GM12864 (cell line): ENCODE measurements around the gene ACCSL.

Experiments
- DNase-seq: peaks from one replicate; pipeline ENCODE4 v3.0.0-alpha.2; 2011; ENCODE audit warnings: low read depth
- H3K4me3 ChIP-seq: 2 replicates; pipeline ENCODE4 v1.5.1; 2011; ENCODE audit warnings: mild to moderate bottlenecking, low read depth, low read length, control low read depth
- CTCF ChIP-seq: IDR thresholded peaks from 2 replicates; pipeline ENCODE4 v1.5.1; 2011; ENCODE audit warnings: low read depth, mild to moderate bottlenecking, moderate library complexity, low read length, control low read depth, inconsistent platforms; ENCODE audit errors: missing control alignments

Gene ACCSL

GRCh38 chr11:44010789-44011251 is 37.0 kb upstream of the ACCSL start:
- DNase-seq, result no peak
- TF ChIP-seq CTCF, result no peak
- no peak overlapping the region for H3K4me3 ChIP-seq

GRCh38 chr11:44011797-44012196 is 36.0 kb upstream of the ACCSL start:
- no peak for TF ChIP-seq CTCF
- no peak overlapping the region for H3K4me3 ChIP-seq
- DNase-seq, result no peak

- H3K4me3 ChIP-seq, result no peak overlapping the region
- no peak for DNase-seq
- TF ChIP-seq CTCF, result no peak
Measured at GRCh38 chr11:44014968-44015623, 32.7 kb upstream of the ACCSL start.

GRCh38 chr11:44015624-44016007 is 32.2 kb upstream of the ACCSL start:
- TF ChIP-seq CTCF, result no peak
- no peak overlapping the region for H3K4me3 ChIP-seq
- no peak for DNase-seq

GRCh38 chr11:44016131-44016530 is 31.6 kb upstream of the ACCSL start:
- TF ChIP-seq CTCF, result no peak
- no peak overlapping the region for H3K4me3 ChIP-seq
- no peak for DNase-seq

GRCh38 chr11:44016546-44017442 is 31.0 kb upstream of the ACCSL start:
- no peak for DNase-seq
- no peak overlapping the region for H3K4me3 ChIP-seq
- TF ChIP-seq CTCF, result no peak
